H1 (cell line): ENCODE data around the gene CUL9. TPM values are rescaled to one million over a fixed set of nuclear protein-coding genes. Genes with fewer than 3 reads are reported as not detected.

Source experiments
- ASH2L ChIP-seq: fragments of 200-600, 300-600 bp; sonication (generic); IDR thresholded peaks from one replicate; pipeline ENCODE4 v1.7.1; 2017; ENCODE audit warnings: low read length
- BRCA1 ChIP-seq: IDR thresholded peaks from 2 replicates; pipeline ENCODE4 v1.6.1; 2012; ENCODE audit warnings: low read depth, low read length, improper control_type of control experiment
- CREB1 ChIP-seq: IDR thresholded peaks from 2 replicates; pipeline ENCODE4 v1.6.1; 2012; ENCODE audit warnings: inconsistent platforms
- GTF2F1 ChIP-seq: IDR thresholded peaks from 2 replicates; pipeline ENCODE4 v1.6.1; 2012; ENCODE audit warnings: low read depth, low read length, improper control_type of control experiment, borderline replicate concordance
- HDAC2 ChIP-seq, 2 experiments: fragments of 300-600 bp in 1 of 2; sonication (generic) in 1 of 2; IDR thresholded peaks; 2 replicates each; pipeline ENCODE4 v1.6.1; 2011 to 2012; ENCODE audit warnings: low read depth in 2 of 2, low read length in 2 of 2, mild to moderate bottlenecking in 2 of 2, moderate library complexity in 2 of 2, borderline replicate concordance in 1 of 2, inconsistent platforms in 1 of 2
- KDM1A ChIP-seq: fragments of 200-600, 300-600 bp; sonication (generic); IDR thresholded peaks from 2 replicates; pipeline ENCODE4 v1.7.1; 2016; ENCODE audit warnings: mild to moderate bottlenecking, low read length, borderline replicate concordance
- PHF8 ChIP-seq: fragments of 200-600 bp; sonication (generic); conservative IDR thresholded peaks from 2 replicates; pipeline ENCODE4 v1.7.1; 2012; ENCODE audit warnings: low read depth, mild to moderate bottlenecking, inconsistent platforms, low read length, moderate library complexity
- RFX5 ChIP-seq: IDR thresholded peaks from 2 replicates; pipeline ENCODE4 v1.6.1; 2011; ENCODE audit warnings: low read depth, low read length, improper control_type of control experiment, borderline replicate concordance
- SP4 ChIP-seq: IDR thresholded peaks from 2 replicates; pipeline ENCODE4 v1.6.1; 2012; ENCODE audit warnings: low read length, inconsistent platforms
- SRF ChIP-seq: IDR thresholded peaks from 2 replicates; pipeline ENCODE4 v1.6.1; 2011; ENCODE audit warnings: mild to moderate bottlenecking, low read depth, low read length, moderate library complexity
- polyA plus RNA-seq, 7 experiments: library from polyadenylated mRNA; depleted of rRNA in 3 of 7; stranded (reverse) in 5 of 7; unstranded in 2 of 7; fragments of >200 nt in 5 of 7; fragments of 200-250 nt in 2 of 7; gene quantifications; 1 replicate in 5 of 7; 2 replicates in 1 of 7; 4 replicates in 1 of 7; pipeline versions ENCODE4 v1.2.1 to v1.2.3, GENCODE V29; 2011 to 2013; ENCODE audit warnings: missing spikeins in 2 of 7, mixed read lengths in 2 of 7
- total RNA-seq: library from RNA; stranded (reverse); fragmentation: NEBNext Ultra II Directional; extraction: Animal tissue kit (Norgen Biotek cat#: 25700); gene quantifications from 2 replicates; pipeline ENCODE4 v1.2.1, GENCODE V29; 2021

CUL9 gene
- total and polyA plus RNA-seq, 2 of the 8 experiments (the other 6 are each of a cell fraction or from before 2014, with no cell fraction given): 7.7 to 9.8 TPM

- no peak for TF ChIP-seq PHF8
- TF ChIP-seq HDAC2 (IDR thresholded peaks at IDR 0.05; ENCODE audit: borderline replicate concordance in 1 of 2, low read depth in 2 of 2, low read length in 2 of 2): no peak
- TF ChIP-seq GTF2F1: no peak
- TF ChIP-seq ASH2L: no peak
- no peak for TF ChIP-seq SP4
- TF ChIP-seq RFX5: no peak
- no peak for TF ChIP-seq SRF
- TF ChIP-seq CREB1: no peak
- TF ChIP-seq BRCA1: no peak
- TF ChIP-seq KDM1A: no peak
Measured at GRCh38 chr6:43221046-43221972, 39.3 kb downstream of the CUL9 start (continued).
